HG03097 (cell line): Measurements from ENCODE around the gene NGRN.
A peak's percentile ranks its signal among the peaks of the same experiment; 100 is the strongest.

ENCODE experiments used
- ATAC-seq: cut with Tn5 transposase; IDR thresholded peaks from one replicate; pipeline ENCODE4 v1.9.1; 2021; ENCODE audit not compliant: unreplicated experiment, low FRiP score

The NGRN gene, protein sequence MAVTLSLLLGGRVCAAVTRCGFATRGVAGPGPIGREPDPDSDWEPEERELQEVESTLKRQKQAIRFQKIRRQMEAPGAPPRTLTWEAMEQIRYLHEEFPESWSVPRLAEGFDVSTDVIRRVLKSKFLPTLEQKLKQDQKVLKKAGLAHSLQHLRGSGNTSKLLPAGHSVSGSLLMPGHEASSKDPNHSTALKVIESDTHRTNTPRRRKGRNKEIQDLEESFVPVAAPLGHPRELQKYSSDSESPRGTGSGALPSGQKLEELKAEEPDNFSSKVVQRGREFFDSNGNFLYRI

DNA sequence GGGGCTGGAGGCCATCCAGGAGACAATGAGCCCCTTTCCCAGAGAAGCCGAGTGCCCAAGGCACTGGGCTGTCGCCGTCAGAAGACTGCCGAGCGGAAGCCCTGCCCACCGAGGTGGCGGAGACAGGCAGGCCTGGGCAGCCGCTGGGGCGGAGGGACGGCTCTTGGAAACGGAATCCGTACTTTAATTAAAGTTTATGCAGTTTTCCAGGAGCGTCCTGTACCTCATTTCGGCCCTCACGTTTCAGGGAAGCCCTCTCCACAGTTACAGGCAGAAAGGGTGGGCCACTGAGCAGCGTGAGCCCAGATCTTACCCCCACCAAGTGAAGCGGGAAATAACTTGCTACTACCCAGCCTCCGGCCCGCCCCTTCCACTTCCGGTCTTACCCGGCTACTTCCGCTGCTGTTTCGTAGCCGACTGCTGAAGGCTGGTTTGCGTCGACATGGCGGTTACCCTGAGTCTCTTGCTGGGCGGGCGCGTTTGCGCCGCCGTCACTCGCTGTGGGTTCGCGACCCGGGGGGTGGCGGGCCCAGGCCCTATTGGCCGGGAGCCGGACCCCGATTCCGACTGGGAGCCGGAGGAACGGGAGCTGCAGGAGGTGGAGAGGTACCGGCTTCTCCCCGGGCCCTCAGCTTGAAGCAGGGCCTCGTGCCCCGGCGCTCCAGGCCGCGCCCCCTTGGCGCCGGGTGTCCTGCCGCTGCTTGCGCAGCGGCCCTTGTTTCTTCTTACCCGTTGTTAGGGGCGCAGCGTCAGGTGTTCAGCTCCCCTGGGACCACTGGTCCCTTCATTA is at the start of gene NGRN:
TSS of gene NGRN (plus strand) at position 402 of the 790 bp plus-strand sequence. CDS start at position 443, 41 bp downstream.
- ATAC-seq = peak; percentile 77

DNA sequence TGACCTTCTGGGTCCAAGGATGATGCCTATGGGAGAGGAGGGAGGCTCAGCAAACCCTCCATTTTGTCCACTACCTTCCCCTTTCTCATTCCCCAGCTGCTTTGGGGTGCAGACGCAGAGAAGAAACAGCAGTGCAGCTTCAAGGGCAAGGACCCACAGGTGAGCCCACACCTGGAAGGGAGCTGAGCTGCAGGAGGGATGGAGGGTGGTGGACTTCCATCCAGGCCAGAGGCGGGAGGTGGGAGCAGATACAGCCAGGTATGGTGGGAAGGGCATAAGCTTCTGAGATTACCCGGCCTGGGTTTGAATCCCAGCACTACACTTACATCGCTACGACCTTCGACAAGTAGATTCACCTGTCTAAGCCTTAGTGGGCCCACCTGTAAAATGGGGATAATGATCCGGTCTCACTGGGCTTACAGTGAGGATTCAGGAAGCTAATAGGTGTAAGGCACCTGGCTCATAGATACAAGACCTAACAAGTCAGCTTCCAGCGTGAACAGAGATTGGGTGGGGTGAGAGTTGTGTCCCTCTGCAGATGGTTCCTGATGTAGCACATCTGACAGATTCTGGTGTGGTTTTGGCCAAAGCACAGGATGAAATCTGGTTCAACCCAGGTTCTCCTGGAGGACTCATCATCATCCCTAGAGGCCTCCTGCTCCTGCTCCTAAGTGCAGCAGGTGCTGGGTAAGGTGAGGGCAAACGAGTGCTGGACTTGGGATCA is 47.6 kb upstream of the NGRN start:
- ATAC-seq = no peak

DNA sequence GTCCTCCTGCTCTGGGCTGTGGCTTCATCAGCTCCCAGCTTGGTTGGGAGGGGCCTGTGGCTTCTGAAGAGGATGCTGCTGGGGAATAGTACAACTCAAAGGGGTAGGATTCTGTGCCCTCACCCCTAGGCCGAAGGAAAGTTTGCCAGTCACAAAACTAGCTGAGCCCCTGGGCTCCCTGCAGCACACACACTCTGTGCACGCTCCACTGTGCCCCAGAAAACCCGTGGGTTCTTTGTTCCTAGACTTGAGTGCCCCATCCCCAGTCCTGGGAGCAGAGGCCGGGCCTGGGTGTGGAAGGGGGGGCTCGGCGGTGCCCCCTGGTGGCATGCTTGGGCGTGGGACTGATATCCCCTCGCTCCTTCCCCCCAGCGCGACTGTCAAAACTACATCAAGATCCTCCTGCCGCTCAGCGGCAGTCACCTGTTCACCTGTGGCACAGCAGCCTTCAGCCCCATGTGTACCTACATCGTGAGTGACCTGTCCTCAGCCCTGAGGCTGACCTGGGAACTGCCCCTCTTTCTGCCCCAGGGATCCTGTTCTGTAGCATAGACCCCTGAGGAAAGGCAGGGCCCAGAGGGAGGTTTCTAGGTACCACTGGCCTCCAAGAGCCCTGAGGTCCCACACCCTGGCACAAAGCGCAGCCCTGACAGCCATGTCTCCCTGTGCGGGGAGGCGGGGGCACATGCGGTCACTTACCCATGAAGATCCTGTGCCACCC is 45.9 kb upstream of the NGRN start:
- ATAC-seq = no peak

DNA sequence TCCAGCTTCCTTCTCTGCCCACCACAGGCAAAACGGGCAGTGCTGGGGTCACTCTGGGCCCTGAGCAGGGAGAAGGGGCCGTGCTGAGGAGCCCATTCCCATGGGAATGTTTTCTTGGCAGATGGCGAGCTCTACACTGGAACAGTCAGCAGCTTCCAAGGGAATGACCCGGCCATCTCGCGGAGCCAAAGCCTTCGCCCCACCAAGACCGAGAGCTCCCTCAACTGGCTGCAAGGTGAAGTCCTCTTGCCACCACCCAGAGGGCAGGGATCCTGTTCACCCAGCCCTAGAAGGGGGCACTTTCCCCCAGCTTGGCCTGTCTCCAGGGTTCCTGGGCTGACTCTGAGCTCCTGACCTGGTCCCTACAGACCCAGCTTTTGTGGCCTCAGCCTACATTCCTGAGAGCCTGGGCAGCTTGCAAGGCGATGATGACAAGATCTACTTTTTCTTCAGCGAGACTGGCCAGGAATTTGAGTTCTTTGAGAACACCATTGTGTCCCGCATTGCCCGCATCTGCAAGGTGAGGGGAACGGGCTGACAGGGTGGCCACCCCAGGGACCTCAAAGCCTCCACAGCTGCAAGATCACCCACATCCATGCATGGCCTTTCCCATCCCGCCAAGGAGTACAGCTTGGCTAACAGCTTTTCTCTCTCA is 44.1 kb upstream of the NGRN start:
- no peak for ATAC-seq

DNA sequence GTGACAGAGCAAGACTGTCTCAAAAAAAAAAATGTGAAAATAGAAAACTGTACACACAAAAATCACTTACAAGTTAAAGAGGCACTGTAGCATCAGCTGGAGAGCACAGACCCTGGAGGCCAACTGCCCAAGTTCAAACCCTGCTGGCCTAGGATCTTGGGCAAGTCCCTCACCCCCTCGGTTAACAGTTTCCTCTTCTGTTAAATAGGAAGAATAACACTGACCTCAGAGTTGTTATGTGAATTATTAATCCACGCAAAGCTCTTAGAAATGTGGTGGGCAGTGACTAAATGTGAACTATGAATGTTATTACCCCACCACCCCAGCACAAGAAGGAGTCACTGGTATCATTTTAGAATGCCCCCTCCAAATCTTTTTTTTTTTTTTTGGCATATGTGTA is 42.9 kb upstream of the NGRN start:
- ATAC-seq = no peak

DNA sequence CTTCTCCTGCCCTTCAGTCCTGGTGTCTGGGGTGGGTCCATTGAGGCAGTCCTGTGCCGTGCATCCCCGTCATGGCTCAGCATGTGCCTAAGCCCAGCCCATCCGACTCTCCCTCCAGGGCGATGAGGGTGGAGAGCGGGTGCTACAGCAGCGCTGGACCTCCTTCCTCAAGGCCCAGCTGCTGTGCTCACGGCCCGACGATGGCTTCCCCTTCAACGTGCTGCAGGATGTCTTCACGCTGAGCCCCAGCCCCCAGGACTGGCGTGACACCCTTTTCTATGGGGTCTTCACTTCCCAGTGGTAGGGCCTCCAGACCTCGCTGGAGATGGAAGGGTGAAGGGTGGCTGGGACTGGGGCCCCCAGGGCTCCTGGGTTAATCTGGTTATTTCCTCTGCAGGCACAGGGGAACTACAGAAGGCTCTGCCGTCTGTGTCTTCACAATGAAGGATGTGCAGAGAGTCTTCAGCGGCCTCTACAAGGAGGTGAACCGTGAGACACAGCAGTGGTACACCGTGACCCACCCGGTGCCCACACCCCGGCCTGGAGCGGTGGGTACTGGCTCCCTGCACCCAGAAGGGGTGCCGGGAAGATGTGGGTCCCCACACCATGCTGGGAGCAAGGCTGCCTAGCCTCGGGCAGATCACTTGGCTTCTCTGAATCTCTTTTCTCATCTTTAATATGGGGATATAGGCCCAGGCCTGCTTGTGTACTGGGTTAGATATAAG is 41.9 kb upstream of the NGRN start:
- no peak for ATAC-seq

DNA sequence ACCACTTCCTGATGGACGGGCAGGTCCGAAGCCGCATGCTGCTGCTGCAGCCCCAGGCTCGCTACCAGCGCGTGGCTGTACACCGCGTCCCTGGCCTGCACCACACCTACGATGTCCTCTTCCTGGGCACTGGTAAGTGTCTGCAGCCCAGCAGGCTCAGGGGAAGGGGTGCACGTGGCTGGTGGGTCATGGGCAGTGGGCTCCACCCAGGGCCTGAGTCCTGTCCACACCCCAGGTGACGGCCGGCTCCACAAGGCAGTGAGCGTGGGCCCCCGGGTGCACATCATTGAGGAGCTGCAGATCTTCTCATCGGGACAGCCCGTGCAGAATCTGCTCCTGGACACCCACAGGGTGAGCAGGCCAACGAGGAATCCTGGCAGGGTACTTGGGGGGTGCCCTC is 40.4 kb upstream of the NGRN start:
- ATAC-seq = no peak

DNA sequence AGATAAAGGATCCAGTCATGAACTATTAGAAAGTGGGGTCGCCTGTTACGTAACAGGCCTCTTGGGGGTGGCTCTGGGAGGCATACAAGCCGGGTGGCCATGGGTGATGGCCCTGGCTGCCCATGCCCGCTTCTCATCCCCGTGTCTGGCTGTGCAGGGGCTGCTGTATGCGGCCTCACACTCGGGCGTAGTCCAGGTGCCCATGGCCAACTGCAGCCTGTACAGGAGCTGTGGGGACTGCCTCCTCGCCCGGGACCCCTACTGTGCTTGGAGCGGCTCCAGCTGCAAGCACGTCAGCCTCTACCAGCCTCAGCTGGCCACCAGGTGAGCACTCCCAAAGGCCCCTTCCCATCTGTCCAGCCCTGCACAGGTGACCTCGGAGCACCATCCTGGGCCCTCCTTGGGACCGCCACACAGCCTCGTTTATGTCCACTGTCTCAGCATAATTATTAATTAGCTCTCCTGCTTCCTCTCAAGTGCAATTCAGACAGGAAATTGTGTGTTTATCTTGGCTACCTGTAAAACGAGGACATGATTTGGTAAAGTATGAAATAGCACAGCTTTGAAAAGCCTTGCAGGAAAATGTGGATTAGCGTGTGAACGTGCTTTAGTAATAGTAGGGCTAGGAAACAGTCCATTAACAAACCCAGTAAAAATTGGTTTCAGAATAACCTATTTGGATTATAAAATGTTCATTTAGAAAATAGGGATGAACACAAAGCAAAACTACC is 39.8 kb upstream of the NGRN start:
- no peak for ATAC-seq

DNA sequence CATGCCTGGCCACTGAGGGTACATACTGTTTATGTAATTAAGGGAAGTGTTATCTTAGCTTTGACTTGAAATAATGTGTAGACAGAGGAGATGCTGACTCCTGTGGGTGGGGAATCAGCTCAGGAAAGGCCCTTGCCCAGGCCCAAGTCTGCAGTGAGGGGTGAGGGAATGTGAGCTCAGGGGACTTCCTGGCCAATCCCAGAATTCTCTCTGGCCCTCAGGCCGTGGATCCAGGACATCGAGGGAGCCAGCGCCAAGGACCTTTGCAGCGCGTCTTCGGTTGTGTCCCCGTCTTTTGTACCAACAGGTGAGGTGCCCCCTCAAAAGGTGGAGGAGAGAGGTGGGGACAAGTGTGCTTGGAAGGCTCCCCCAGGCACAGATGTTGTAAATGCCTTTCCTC is 38.1 kb upstream of the NGRN start:
- ATAC-seq = no peak

DNA sequence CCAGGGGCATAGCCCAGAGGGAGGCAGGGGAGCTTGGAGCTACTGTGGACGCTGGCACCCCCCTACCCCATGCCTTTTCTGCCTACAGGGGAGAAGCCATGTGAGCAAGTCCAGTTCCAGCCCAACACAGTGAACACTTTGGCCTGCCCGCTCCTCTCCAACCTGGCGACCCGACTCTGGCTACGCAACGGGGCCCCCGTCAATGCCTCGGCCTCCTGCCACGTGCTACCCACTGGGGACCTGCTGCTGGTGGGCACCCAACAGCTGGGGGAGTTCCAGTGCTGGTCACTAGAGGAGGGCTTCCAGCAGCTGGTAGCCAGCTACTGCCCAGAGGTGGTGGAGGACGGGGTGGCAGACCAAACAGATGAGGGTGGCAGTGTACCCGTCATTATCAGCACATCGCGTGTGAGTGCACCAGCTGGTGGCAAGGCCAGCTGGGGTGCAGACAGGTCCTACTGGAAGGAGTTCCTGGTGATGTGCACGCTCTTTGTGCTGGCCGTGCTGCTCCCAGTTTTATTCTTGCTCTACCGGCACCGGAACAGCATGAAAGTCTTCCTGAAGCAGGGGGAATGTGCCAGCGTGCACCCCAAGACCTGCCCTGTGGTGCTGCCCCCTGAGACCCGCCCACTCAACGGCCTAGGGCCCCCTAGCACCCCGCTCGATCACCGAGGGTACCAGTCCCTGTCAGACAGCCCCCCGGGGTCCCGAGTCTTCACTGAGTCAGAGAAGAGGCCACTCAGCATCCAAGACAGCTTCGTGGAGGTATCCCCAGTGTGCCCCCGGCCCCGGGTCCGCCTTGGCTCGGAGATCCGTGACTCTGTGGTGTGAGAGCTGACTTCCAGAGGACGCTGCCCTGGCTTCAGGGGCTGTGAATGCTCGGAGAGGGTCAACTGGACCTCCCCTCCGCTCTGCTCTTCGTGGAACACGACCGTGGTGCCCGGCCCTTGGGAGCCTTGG is 37.4 kb upstream of the NGRN start:
- ATAC-seq = no peak

DNA sequence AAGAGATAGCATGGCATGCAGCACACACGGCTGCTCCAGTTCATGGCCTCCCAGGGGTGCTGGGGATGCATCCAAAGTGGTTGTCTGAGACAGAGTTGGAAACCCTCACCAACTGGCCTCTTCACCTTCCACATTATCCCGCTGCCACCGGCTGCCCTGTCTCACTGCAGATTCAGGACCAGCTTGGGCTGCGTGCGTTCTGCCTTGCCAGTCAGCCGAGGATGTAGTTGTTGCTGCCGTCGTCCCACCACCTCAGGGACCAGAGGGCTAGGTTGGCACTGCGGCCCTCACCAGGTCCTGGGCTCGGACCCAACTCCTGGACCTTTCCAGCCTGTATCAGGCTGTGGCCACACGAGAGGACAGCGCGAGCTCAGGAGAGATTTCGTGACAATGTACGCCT is 36.5 kb upstream of the NGRN start:
- no peak for ATAC-seq

DNA sequence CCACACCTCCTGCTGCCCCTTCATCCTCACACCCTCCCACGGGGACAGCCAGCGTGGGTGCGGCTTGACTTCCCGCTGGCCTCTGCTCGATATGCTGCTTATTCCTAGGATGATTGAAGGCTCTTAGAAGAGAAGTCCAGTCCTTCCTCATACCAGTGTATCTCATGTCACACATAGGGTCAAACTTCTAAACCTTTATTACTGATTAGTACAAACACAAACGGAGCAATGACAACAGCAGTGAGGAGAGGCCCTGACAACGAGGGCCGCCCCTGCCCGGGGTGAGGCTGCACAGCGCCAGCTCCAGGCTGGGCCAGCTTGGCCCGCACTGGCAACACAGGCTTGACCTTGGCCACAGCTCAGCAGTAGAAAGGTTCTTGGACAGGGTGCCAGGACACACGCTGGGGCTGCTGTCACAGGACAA is 35.4 kb upstream of the NGRN start:
- no peak for ATAC-seq

DNA sequence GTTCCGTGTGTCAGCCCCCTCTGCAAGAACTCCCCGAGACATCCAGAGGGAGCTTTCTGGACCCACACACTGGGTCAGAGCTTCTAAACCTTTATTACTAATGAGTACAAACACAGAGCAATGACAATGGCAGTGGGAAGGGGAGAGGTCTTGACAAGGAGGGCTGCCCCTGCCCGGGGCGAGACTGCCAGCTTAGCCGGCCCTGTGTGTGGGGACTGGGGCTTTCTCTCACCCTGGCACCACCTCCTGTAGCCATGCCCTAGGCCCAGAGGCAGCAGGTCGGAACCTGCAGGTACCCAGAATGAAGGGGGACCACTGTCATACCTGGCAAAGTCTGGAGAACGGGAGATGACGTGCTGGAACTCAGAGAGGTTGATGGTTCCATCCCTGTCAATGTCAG is 34.9 kb upstream of the NGRN start:
- ATAC-seq = no peak

DNA sequence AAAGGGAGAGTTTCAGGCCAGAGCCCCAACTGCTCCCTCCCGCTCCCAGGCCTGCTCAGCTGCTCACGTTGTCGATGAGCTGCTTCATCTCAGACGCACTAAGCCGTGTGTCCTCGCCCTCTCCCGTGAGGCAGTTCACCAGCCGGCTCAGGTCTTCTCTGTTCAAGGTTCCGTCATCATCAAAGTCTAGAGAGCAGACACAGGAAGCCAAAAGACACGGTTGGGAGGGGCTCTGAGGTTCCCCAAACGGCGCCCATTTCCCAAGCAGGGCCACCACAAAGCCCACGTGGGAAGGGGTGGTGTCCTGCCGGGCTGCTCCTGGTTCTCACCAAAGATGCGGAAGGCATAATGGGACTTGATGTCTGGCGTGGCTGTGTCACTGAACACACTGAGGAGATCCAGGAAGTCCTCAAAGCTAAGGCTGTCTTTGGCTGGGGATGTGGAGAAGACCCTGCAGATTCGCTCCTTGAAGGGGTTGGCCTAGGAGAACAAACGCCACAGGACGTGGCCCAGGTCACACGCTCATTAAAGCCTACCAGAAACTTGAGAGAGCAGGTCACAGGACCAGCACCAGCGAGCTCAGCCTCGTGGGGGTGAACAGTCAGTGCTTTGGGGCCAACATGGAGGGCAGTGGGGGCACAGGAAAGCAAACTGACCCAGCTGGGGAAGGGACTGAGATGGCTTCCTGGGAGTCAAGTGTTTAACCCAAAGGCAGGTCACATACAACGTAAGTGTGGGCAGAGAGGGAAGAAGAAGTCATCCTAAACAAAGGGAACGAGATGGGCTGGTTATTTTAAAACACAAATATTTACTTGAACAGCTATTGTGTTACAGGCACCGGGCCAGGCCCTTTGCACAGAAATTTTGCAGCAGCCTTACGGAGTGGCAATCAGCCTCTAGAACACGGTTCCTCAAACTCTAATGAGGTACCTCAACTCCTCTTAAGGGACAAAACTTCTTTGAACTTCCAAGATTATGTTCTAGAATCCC is 34.1 kb upstream of the NGRN start:
- ATAC-seq = no peak

DNA sequence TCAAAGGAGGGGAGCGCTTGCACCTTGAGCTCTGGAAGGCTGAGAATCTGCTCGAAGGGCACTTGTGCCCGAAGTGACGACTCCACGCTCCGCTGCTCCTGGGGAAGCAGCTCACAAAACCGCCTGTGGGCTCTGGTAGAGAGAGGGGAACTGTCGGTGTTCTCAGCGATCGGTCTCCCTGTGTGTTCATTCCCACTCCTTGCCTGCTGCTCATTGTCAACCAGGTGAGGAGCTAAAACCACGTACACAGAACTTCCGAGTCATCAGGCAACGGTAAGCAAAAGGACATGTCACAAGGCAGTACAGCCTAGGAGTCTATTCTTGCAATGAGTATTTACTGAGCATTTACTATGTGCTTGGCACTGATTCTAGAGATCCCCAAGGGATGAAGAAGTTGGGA is 33.3 kb upstream of the NGRN start:
- ATAC-seq = no peak

DNA sequence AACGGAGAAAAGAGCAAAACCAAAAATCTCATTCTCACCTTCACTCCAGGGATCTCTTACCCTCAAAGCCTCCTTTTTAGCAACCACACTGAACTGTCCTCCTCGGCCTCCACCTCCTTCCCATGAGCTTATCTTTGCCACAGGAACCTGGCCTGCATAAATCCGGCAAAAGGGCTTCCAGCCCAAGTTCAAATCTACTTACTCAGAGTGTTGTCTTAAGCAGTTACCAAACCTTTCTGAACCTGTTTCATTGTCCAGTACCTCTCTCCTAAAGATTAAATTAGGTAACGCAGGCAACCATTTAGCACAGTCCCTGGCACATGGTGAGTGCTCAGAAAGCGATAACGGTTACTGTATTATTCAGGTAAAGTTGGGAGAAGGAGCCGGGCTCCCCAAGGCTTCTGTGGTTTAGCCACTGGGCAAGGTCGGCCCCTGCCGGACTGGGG is 32.5 kb upstream of the NGRN start:
- ATAC-seq = no peak
